Cardiac fibroblast (primary cell): Measurements from ENCODE around the gene PANX2.
"Not testable (repeated sequence)": the region's sequence is repeated elsewhere in the genome, so short reads cannot be mapped to it uniquely, and the experiment has no call there.

Experiments
- DNase-seq, 2 donors: peaks; one replicate each; pipeline versions ENCODE4 v3.0.0 to v3.0.0-alpha.2; 2010; ENCODE audit warnings: low read depth in 2 of 2
- H3K4me3 ChIP-seq, 2 donors: replicated peaks in 1 of 2; 1 replicate in 1 of 2; 2 replicates in 1 of 2; pipeline ENCODE4 v1.5.1; 2011; ENCODE audit warnings: low read depth in 2 of 2, low read length in 2 of 2, mild to moderate bottlenecking in 2 of 2, moderate library complexity in 1 of 2
- TF ChIP-seq, protein P1 (sequence below): IDR thresholded peaks from one replicate; pipeline ENCODE4 v1.5.1; 2011; ENCODE audit warnings: low read depth, mild to moderate bottlenecking, low read length, inconsistent platforms

PANX2 gene

DNA sequence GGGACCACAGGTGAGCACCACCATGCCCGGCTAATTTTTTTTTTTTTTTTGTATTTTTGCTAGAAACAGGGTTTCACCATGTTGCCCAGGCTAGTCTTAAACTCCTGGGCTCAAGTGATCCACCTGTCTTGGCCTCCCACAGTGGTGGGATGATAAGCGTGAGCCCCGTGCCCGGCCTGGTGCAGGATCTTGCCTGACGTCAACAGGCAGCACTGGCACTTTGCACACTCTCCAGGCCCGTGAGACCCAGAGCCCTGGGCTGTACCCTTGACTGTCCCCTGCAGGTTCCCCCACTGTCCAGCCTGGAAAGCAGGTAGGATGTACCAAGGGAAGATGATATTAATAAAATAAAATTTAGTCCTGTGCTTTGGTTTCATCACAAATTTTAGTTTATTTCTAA is 29.1 kb upstream of the PANX2 start:
- H3K4me3 ChIP-seq = no peak overlapping the region
- no peak for DNase-seq
- TF ChIP-seq, protein P1, sequence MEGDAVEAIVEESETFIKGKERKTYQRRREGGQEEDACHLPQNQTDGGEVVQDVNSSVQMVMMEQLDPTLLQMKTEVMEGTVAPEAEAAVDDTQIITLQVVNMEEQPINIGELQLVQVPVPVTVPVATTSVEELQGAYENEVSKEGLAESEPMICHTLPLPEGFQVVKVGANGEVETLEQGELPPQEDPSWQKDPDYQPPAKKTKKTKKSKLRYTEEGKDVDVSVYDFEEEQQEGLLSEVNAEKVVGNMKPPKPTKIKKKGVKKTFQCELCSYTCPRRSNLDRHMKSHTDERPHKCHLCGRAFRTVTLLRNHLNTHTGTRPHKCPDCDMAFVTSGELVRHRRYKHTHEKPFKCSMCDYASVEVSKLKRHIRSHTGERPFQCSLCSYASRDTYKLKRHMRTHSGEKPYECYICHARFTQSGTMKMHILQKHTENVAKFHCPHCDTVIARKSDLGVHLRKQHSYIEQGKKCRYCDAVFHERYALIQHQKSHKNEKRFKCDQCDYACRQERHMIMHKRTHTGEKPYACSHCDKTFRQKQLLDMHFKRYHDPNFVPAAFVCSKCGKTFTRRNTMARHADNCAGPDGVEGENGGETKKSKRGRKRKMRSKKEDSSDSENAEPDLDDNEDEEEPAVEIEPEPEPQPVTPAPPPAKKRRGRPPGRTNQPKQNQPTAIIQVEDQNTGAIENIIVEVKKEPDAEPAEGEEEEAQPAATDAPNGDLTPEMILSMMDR = no peak

DNA sequence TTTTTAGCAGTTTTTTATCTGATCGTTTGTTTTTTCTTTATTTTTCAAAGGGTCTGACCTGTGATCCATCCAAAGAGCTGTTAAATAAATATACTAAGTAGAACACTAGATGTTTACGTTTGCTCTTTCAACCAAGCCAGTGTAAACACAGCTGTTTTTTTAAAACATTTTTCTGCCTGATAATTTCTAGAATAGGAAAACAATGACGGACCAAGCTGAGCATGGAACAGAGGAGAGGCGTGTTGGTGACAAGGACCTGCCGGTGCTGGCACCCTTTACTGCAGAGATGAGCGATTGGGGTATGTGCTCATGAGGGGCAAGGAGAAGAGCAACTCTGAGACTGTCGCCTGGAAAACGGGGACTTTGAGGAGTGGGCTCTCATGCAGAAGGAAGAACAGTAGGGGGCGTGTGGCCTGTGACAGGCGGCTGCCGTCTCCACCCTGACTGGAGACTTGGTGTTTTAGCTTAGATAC is 28.6 kb upstream of the PANX2 start:
- DNase-seq = no peak
- TF ChIP-seq, protein P1 = no peak

DNA sequence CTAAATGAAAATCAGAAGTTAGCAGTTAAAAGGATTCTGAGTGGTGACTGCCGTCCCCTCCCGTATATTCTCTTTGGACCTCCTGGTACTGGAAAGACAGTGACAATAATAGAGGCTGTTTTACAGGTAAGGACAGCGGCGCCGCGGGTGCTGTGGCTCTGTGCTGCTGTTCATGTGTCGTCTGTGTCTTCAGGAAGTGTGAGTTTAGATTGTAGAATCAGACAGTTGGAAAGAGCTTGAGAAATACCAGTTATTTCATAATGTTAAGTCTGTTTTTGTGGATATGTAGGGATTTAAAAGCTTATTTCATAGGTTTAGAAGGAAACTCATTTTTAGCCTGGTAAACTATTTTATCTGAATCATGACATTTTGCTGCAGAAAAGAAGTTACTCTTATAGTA is 27.4 kb upstream of the PANX2 start:
- TF ChIP-seq, protein P1 = no peak
- DNase-seq = no peak
- H3K4me3 ChIP-seq = no peak overlapping the region

More for the DNA sequence above, 28.6 kb upstream of the PANX2 start:
- H3K4me3 ChIP-seq = no peak overlapping the region

DNA sequence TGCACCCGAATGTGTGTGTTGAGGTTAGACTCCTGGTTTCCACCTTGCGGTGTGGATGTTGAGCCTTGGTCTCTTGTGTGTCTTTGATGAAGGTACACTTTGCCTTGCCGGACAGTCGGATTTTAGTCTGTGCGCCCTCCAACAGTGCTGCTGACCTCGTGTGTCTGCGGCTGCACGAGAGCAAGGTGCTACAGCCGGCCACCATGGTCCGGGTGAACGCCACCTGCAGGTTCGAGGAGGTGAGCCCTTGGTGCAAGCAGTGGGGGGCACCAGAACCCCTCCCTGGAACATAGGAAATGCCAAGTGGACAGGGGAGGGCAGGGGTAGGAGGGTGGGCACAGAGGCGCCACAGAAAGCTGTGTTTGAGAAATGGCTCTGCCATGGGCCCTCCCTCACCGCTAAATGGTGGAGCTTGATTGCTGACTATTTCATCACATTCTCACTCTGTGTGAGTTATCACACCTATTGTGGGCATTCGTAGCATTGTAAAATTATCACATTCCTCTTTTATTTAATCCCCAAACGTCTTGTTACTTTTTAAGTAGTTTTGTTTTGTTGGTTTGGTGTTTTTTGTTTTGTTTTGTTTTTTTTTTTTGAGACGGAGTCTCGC is 26.4 kb upstream of the PANX2 start:
- TF ChIP-seq, protein P1 = no peak
- no peak for DNase-seq
- no peak overlapping the region for H3K4me3 ChIP-seq

DNA sequence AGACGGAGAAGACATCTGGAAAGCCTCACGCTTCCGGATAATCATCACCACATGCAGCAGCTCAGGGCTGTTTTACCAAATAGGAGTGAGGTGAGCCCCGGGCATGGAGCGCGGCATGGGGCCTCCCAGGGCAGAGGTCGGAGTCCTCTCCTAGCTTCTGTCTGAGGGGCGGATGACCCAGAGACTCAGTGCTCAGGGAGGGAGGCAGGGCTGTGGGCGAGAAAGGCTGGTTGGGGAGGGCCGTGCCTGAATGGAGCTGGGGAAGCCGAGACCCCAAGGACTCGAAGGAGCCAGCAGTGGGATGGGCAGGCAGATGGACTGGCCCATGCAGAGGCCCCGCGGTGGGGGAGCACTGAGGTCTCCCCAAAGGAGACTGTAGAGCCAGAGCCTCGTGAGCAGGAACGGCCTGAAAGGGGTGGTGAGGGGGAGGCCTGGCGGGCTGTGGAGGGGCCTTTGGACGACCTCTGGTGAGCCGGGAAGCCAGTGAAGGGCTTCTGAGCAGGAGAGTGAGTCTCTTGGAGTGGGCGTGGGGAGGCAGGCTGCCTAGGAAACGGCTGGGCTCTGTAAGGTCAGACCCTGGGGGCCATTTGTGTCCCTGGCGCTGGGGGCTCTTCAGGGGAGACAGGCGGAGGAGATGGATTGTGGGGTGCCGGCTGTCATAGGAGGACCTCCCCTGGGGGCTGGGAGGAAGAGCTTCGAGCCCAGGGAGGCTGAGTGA is 24.7 kb upstream of the PANX2 start:
- TF ChIP-seq, protein P1 = no peak
- DNase-seq = no peak
- no peak overlapping the region for H3K4me3 ChIP-seq

DNA sequence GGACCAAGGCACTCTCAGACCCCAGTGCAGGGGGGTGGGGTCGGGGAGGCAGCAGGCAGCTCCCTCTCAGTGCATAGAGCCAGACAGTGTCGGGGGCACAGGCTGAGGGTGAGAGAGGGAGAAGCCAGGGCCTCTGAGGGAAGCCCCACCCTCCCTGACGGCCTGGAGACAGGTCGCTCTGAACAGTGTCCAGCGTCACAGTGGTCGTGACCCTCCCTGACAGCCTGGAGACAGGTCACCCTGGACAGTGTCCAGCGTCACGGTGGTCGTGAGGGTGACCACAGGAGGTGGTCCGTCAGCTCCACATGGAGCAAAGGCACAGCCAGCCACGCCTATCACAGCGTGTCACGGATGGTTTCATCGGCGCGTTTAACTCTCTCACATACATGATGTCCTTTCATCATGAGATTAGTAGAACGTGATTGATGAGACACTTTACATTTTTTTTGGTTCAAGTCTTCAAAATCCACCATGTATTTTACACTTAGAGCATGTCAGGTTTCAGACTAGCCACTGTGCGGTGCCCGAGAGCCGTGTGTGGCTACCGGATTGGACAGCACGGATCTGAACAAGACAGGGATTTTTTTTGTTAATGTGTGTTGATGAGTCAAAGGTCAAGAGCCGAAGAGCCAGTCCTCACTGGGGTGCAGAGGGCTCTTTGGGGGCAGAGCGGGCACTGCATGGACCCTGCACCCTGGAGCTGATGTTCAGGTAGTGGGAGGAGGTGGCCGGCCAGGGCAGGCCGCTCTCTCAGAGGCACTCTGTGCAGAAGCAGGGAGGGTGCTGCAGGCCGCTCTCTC is 23.9 kb upstream of the PANX2 start:
- DNase-seq = peak; percentile 82 to 84
- TF ChIP-seq, protein P1 = peak; percentile 99
- no peak overlapping the region for H3K4me3 ChIP-seq

DNA sequence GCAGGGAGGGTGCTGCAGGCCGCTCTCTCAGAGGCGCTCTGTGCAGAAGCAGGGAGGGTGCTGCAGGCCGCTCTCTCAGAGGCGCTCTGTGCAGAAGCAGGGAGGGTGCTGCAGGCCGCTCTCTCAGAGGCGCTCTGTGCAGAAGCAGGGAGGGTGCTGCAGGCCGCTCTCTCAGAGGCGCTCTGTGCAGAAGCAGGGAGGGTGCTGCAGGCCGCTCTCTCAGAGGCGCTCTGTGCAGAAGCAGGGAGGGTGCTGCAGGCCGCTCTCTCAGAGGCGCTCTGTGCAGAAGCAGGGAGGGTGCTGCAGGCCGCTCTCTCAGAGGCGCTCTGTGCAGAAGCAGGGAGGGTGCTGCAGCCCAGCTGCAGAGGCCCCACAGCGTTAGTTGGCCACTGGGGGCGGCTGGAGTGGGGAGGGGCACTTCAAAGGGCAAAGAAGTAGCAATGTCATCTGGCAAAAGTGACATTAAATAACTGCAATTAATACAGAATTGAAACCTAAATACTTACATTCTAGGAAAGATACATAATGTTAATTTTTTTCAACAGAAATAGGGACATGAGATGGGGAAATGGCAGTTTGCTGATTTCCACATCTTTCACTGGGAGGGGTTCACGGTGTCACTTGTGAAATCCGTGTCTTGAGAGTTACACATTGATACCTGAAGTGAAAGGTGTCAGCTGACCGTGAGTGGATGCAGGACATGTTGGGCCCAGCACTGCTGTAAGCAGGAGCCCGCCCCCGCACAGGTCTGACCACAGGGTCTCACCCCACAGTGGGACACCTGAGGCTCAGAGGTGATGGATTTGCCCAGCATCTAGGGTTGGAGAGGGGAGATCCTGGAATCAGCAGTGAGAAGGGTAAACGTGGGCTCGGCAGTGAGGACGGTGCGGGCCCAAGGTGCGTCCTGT is 23.0 kb upstream of the PANX2 start:
- not testable (repeated sequence) for DNase-seq

More for the DNA sequence above, 23.0 kb upstream of the PANX2 start:
- not testable (repeated sequence) for H3K4me3 ChIP-seq
